Spleen (tissue), 11 donors: Measurements from ENCODE around the gene STK40. TPM values are rescaled to one million over a fixed set of nuclear protein-coding genes. Genes with fewer than 3 reads are reported as not detected.

Experiments
- DNase-seq: peaks from one replicate; pipeline ENCODE4 v3.0.0-alpha.2; 2020
- H3K27ac ChIP-seq, 8 donors: fragments of 200-600 bp; sonication (generic) in 7 of 8; 1 replicate in 4 of 8; 2 replicates in 4 of 8; pipeline versions ENCODE4 v1.5.0 to v1.8.0; 2016 to 2021; ENCODE audit warnings: inconsistent platforms in 4 of 8, mild to moderate bottlenecking in 4 of 8, moderate library complexity in 1 of 8
- H3K27me3 ChIP-seq, 7 donors: fragments of 200-600 bp; sonication (generic) in 6 of 7; replicated peaks in 1 of 7; 1 replicate in 4 of 7; 2 replicates in 3 of 7; pipeline versions ENCODE4 v1.5.0 to v1.8.0; 2016 to 2021; ENCODE audit warnings: inconsistent platforms in 3 of 7, mild to moderate bottlenecking in 1 of 7
- H3K36me3 ChIP-seq, 6 donors: fragments of 200-600 bp; sonication (generic) in 5 of 6; 1 replicate in 4 of 6; 2 replicates in 2 of 6; pipeline versions ENCODE4 v1.5.0 to v1.8.0; 2016 to 2021; ENCODE audit warnings: inconsistent platforms in 2 of 6
- H3K4me1 ChIP-seq, 6 donors: fragments of 200-600 bp; sonication (generic) in 5 of 6; 1 replicate in 3 of 6; 2 replicates in 3 of 6; pipeline versions ENCODE4 v1.5.0 to v1.8.0; 2016 to 2021; ENCODE audit warnings: inconsistent platforms in 3 of 6
- H3K4me3 ChIP-seq, 8 donors: fragments of 200-600 bp; sonication (generic) in 7 of 8; 1 replicate in 4 of 8; 2 replicates in 4 of 8; pipeline versions ENCODE4 v1.5.0 to v1.8.0; 2016 to 2021; ENCODE audit warnings: inconsistent platforms in 4 of 8, mild to moderate bottlenecking in 4 of 8, moderate library complexity in 2 of 8
- H3K9me3 ChIP-seq, 8 donors: fragments of 200-600 bp; sonication (generic) in 7 of 8; 1 replicate in 4 of 8; 2 replicates in 4 of 8; pipeline versions ENCODE4 v1.5.0 to v1.8.0; 2016 to 2021; ENCODE audit warnings: inconsistent platforms in 4 of 8
- CTCF ChIP-seq, 11 experiments: fragments of 200-600 bp in 7 of 11; fragments of 450-650 bp in 4 of 11; sonication (generic) in 4 of 11; IDR thresholded peaks in 8 of 11; conservative IDR thresholded peaks in 3 of 11; 1 replicate in 7 of 11; 2 replicates in 4 of 11; pipeline versions ENCODE4 v1.4.0 to v1.8.0; 2016 to 2021; ENCODE audit warnings: antibody characterized with exemption in 11 of 11, inconsistent platforms in 4 of 11, mild to moderate bottlenecking in 1 of 11
- POLR2A ChIP-seq, 3 donors: fragments of 450-650 bp; IDR thresholded peaks; one replicate each; pipeline ENCODE4 v1.5.1; 2017; ENCODE audit warnings: antibody characterized with exemption in 3 of 3, mild to moderate bottlenecking in 1 of 3
- POLR2AphosphoS5 ChIP-seq, 3 donors: sonication (generic); formaldehyde crosslinking; IDR thresholded peaks; one replicate each; pipeline ENCODE4 v1.5.1; 2017; ENCODE audit warnings: antibody characterized with exemption in 3 of 3
- WGBS, 5 donors: extraction: QIAGEN DNeasy Blood & Tissue Kit in 3 of 5; methylation state at CpG; one replicate each; pipeline versions ENCODE4 v1.1.5 to v1.1.7; 2013 to 2018; 5-methylcytosine and 5-hydroxymethylcytosine counted together
- intact Hi-C: fragments of 100-400 bp; cut with DNase I; formaldehyde crosslinking; loops from one replicate; pipeline ENCODE4 v1.15.0; 2023; ENCODE audit warnings: low total_unique reads
- polyA plus RNA-seq, 3 donors: library from polyadenylated mRNA; stranded (reverse); fragments of 200-250 nt; gene quantifications; one replicate each; pipeline ENCODE4 v1.2.1, GENCODE V29; 2013
- total RNA-seq, 7 donors: library from RNA; depleted of rRNA in 3 of 7; stranded (reverse); fragments of >200 nt in 3 of 7; fragmentation: NEBNext Ultra II Directional in 4 of 7; extraction: Animal tissue kit (Norgen Biotek cat#: 25700) in 4 of 7; gene quantifications; one replicate each; pipeline versions ENCODE4 v1.1.0 to v1.2.1, GENCODE V29; 2016 to 2021
- donor health status: healthy with polysubstance abuse.
- donor health status: DM: no; HTN: no; CAD: no; lungs with moderate emphysema.
- donor health status: DM: no; HTN: no; CAD: no.
- donor health status: Bipolar disorder and iron deficiency.
- donor health status: healthy.
- donor health status: DM: no; HTN: no; CAD: no.
- donor health status: DM: yes; HTN: yes; CAD: no.

The STK40 gene
- total and polyA plus RNA-seq, 10 donors = 13.7 to 79.2 (median 48.9) TPM

- DNase-seq = no peak
- TF ChIP-seq POLR2A (IDR thresholded peaks at IDR 0.05) (no peak), POLR2AphosphoS5 (IDR thresholded peaks at IDR 0.05) (no peak), CTCF (IDR thresholded peaks at IDR 0.05 in 8 of 11, conservative IDR thresholded peaks at IDR 0.05 in 3 of 11) (no peak)
- no peaks in the 10 kb centered on the region for H3K9me3 ChIP-seq
- peak overlapping the region; percentile 74 to 90 (median 83) for H3K27ac ChIP-seq
- peaks cover 11 to 51% (median 33%) of the 10 kb centered on the region in 6 donors for H3K4me1 ChIP-seq
- 90 to 97% (median 93%) methylated on average over 4 to 12 of the region's 12 CpGs for WGBS, 5 donors
- H3K27me3 ChIP-seq = no peaks in the 10 kb centered on the region
- peak overlapping the region in 7 of 8 donors; percentile 16 to 65 (median 27) for H3K4me3 ChIP-seq
- intact Hi-C loops = no loop called here
- peaks cover 0 to 3% (median 0%) of the 10 kb centered on the region in 6 donors for H3K36me3 ChIP-seq
Measured at GRCh38 chr1:36401602-36402503, 16.1 kb upstream of the STK40 start.

GRCh38 chr1:36400825-36401601 lies 15.3 kb upstream of the STK40 start:
- no peaks in the 10 kb centered on the region for H3K9me3 ChIP-seq
- H3K27me3 ChIP-seq = no peaks in the 10 kb centered on the region
- peak overlapping the region; percentile 74 to 90 (median 83) for H3K27ac ChIP-seq
- H3K36me3 ChIP-seq = no peaks in the 10 kb centered on the region
- peak overlapping the region; percentile 16 to 65 (median 26) for H3K4me3 ChIP-seq
- peaks cover 19 to 60% (median 41%) of the 10 kb centered on the region in 6 donors for H3K4me1 ChIP-seq
- WGBS, 5 donors = 37 to 45% (median 38%) methylated on average over 14 to 22 of the region's 22 CpGs
- intact Hi-C loops = no loop called here
- peak; percentile 94 for DNase-seq
- TF ChIP-seq POLR2A (IDR thresholded peaks at IDR 0.05) (peak in 1 of 3 donors; percentile 24), CTCF (IDR thresholded peaks at IDR 0.05 in 8 of 11, conservative IDR thresholded peaks at IDR 0.05 in 3 of 11) (peak in 4 of 11 experiments; percentile 13 to 36 (median 14)), POLR2AphosphoS5 (IDR thresholded peaks at IDR 0.05) (peak; percentile 89)

GRCh38 chr1:36400514-36400824 lies 14.7 kb upstream of the STK40 start:
- Histone ChIP-seq H3K4me3 (peak overlapping the region in 6 of 8 donors; percentile 1 to 65 (median 26)), H3K9me3 (no peaks in the 10 kb centered on the region), H3K36me3 (no peaks in the 10 kb centered on the region), H3K27ac (peak overlapping the region; percentile 74 to 90 (median 83)), H3K27me3 (no peaks in the 10 kb centered on the region), H3K4me1 (peaks cover 20 to 65% (median 46%) of the 10 kb centered on the region in 6 donors)
- no peak for DNase-seq
- intact Hi-C loops = no loop called here
- TF ChIP-seq POLR2AphosphoS5 (IDR thresholded peaks at IDR 0.05) (no peak), CTCF (IDR thresholded peaks at IDR 0.05 in 8 of 11, conservative IDR thresholded peaks at IDR 0.05 in 3 of 11) (no peak), POLR2A (IDR thresholded peaks at IDR 0.05) (no peak)
- WGBS, 5 donors = 79 to 92% (median 88%) methylated on average over 9 to 10 of the region's 10 CpGs
